ENCODE results near the gene OR2W3.

OR2W3 gene

GRCh38 chr1:247913786-247914185, 18.4 kb downstream of the OR2W3 start:
- Histone ChIP-seq H3K4me3 (ENCODE audit: low read depth, low read length) (no peak overlapping the region), H3K9me3 (ENCODE audit: control insufficient read depth, insufficient read depth, low read depth, low read length) (no peaks in the 10 kb centered on the region), H3K27ac (ENCODE audit: extremely low read depth, low read depth, low read length) (no peak overlapping the region), H3K36me3 (ENCODE audit: control insufficient read depth in 2 of 2, insufficient read depth in 1 of 2, low read length in 2 of 2) (no peaks in the 10 kb centered on the region), H3K4me1 (ENCODE audit: control insufficient read depth, insufficient read depth, low read length) (no peaks in the 10 kb centered on the region)
- POLR2A ChIA-PET: no interaction called here
- CTCF ChIA-PET: no interaction called here
- TF ChIP-seq ZNF510 (tag by site-specific recombination; IDR thresholded peaks at IDR 0.05; ENCODE audit: insufficient replicate concordance) (no peak), KLF17 (tag by site-specific recombination; IDR thresholded peaks at IDR 0.05) (no peak), CTCF (tag by site-specific recombination; IDR thresholded peaks at IDR 0.05) (no peak), ZNF571 (tag by site-specific recombination; IDR thresholded peaks at IDR 0.05) (no peak)

GRCh38 chr1:247914941-247915662, 19.7 kb downstream of the OR2W3 start:
- H3K9me3 ChIP-seq (ENCODE audit: control insufficient read depth, insufficient read depth, low read depth, low read length): no peaks in the 10 kb centered on the region
- H3K27ac ChIP-seq (ENCODE audit: extremely low read depth, low read depth, low read length): no peak overlapping the region
- no peaks in the 10 kb centered on the region for H3K36me3 ChIP-seq (ENCODE audit: control insufficient read depth in 2 of 2, insufficient read depth in 1 of 2, low read length in 2 of 2)
- POLR2A ChIA-PET: no interaction called here
- CTCF ChIA-PET: no interaction called here
- no peak overlapping the region for H3K4me3 ChIP-seq (ENCODE audit: low read depth, low read length)
- TF ChIP-seq ZSCAN30 (tag by site-specific recombination; IDR thresholded peaks at IDR 0.05) (no peak), SETDB1 (IDR thresholded peaks at IDR 0.05; ENCODE audit: insufficient read length, low read length) (no peak), ZNF623 (tag by site-specific recombination; IDR thresholded peaks at IDR 0.05) (no peak), TSHZ1 (tag by site-specific recombination; IDR thresholded peaks at IDR 0.05; ENCODE audit: borderline replicate concordance) (no peak), CTCF (tag by site-specific recombination; IDR thresholded peaks at IDR 0.05) (no peak), GLIS2 (tag by site-specific recombination; IDR thresholded peaks at IDR 0.05) (no peak), ZNF10 (tag by site-specific recombination; IDR thresholded peaks at IDR 0.05) (no peak), ZNF280D (tag by site-specific recombination; IDR thresholded peaks at IDR 0.05) (no peak), SCRT2 (tag by site-specific recombination; IDR thresholded peaks at IDR 0.05) (no peak), TRIM28 (IDR thresholded peaks at IDR 0.05; ENCODE audit: borderline replicate concordance, low read length) (no peak), ZBTB21 (tag by site-specific recombination; IDR thresholded peaks at IDR 0.05) (no peak), ZNF112 (tag by site-specific recombination; IDR thresholded peaks at IDR 0.05) (no peak), ZNF571 (tag by site-specific recombination; IDR thresholded peaks at IDR 0.05) (no peak), ZNF354C (tag by site-specific recombination; IDR thresholded peaks at IDR 0.05; ENCODE audit: borderline replicate concordance, low read depth) (no peak), ZBTB10 (tag by site-specific recombination; IDR thresholded peaks at IDR 0.05) (no peak), ZFP69B (tag by site-specific recombination; IDR thresholded peaks at IDR 0.05) (no peak)
- no peaks in the 10 kb centered on the region for H3K4me1 ChIP-seq (ENCODE audit: control insufficient read depth, insufficient read depth, low read length)

Data from HEK293 (cell line).